Endothelial cell of umbilical vein (primary cell): ENCODE results near the gene PXK.

Source experiments
- CTCF ChIP-seq, 2 donors: IDR thresholded peaks; 1 replicate in 1 of 2; 2 replicates in 1 of 2; pipeline ENCODE4 v1.5.1; 2011; ENCODE audit warnings: low read length in 2 of 2, mild to moderate bottlenecking in 2 of 2, moderate library complexity in 2 of 2, control low read depth in 1 of 2, inconsistent platforms in 1 of 2, low read depth in 1 of 2; ENCODE audit not compliant: insufficient read depth in 1 of 2; ENCODE audit errors: extremely low read depth in 1 of 2
- EZH2 ChIP-seq: IDR thresholded peaks from 2 replicates; pipeline ENCODE4 v1.6.1; 2012; ENCODE audit warnings: borderline replicate concordance, low read depth, mild to moderate bottlenecking, moderate library complexity, low read length, inconsistent platforms; ENCODE audit not compliant: severe bottlenecking
- FOS ChIP-seq: IDR thresholded peaks from 2 replicates; pipeline ENCODE4 v1.6.1; 2011; ENCODE audit warnings: mild to moderate bottlenecking, low read length, moderate library complexity, borderline replicate concordance; ENCODE audit not compliant: insufficient read depth
- JUN ChIP-seq: IDR thresholded peaks from 2 replicates; pipeline ENCODE4 v1.6.1; 2011; ENCODE audit warnings: borderline replicate concordance, low read depth; ENCODE audit not compliant: insufficient read length, insufficient read depth
- MAX ChIP-seq: IDR thresholded peaks from 2 replicates; pipeline ENCODE4 v1.6.1; 2011; ENCODE audit not compliant: insufficient read depth, insufficient read length
- MYC ChIP-seq: IDR thresholded peaks from one replicate; pipeline ENCODE4 v1.6.1; 2011; ENCODE audit warnings: mild to moderate bottlenecking, low read depth, low read length
- POLR2A ChIP-seq: IDR thresholded peaks from 2 replicates; pipeline ENCODE4 v1.6.1; 2012; ENCODE audit warnings: low read depth, mild to moderate bottlenecking, control low read depth, low read length
- POLR2AphosphoS5 ChIP-seq: IDR thresholded peaks from 2 replicates; pipeline ENCODE4 v1.6.1; 2012; ENCODE audit warnings: low read depth, mild to moderate bottlenecking, control low read depth, low read length, moderate library complexity; ENCODE audit not compliant: insufficient read depth

GRCh38 chr3:58329922-58330413 lies 2.7 kb upstream of the PXK start:
- TF ChIP-seq CTCF (IDR thresholded peaks at IDR 0.05; ENCODE audit: extremely low read depth in 1 of 2, insufficient read depth in 1 of 2, low read depth in 1 of 2, low read length in 2 of 2) (no peak), FOS (no peak), MAX (no peak), JUN (no peak), POLR2AphosphoS5 (no peak), POLR2A (no peak), EZH2 (no peak), MYC (no peak)
